ENCODE measurements around the gene TH.

TH gene

GRCh38 chr11:2169005-2169378 lies 2.6 kb downstream of the TH start:
- no peak overlapping the region for H3K9ac ChIP-seq (ENCODE audit: insufficient read length)
- TF ChIP-seq FOXP2 (optimal IDR thresholded peaks at IDR 0.05; ENCODE audit: control extremely low read depth, extremely low read length, insufficient read depth) (no peak), POLR2AphosphoS5 (IDR thresholded peaks at IDR 0.05; ENCODE audit: borderline replicate concordance, low read depth, low read length) (no peak), EZH2 (IDR thresholded peaks at IDR 0.05) (no peak)
- H3K36me3 ChIP-seq (ENCODE audit: insufficient read depth, low read length), result no peaks in the 10 kb centered on the region
- H3K4me3 ChIP-seq, result no peak overlapping the region
- no peak overlapping the region for H3K27ac ChIP-seq
- no peak for DNase-seq (ENCODE audit: low read depth, low spot score)
- no peaks in the 10 kb centered on the region for H3K9me3 ChIP-seq (ENCODE audit: low read depth, low read length)

- Histone ChIP-seq H3K9ac (ENCODE audit: insufficient read length) (no peak overlapping the region), H3K4me3 (no peak overlapping the region), H3K9me3 (ENCODE audit: low read depth, low read length) (no peaks in the 10 kb centered on the region), H3K27ac (no peak overlapping the region), H3K36me3 (ENCODE audit: insufficient read depth, low read length) (no peaks in the 10 kb centered on the region)
- TF ChIP-seq EZH2 (IDR thresholded peaks at IDR 0.05) (no peak), FOXP2 (optimal IDR thresholded peaks at IDR 0.05; ENCODE audit: control extremely low read depth, extremely low read length, insufficient read depth) (no peak), POLR2AphosphoS5 (IDR thresholded peaks at IDR 0.05; ENCODE audit: borderline replicate concordance, low read depth, low read length) (no peak)
- DNase-seq (ENCODE audit: low read depth, low spot score), result no peak
Measured at GRCh38 chr11:2168286-2169004, 3.2 kb downstream of the TH start.

GRCh38 chr11:2167141-2168045 lies 4.2 kb downstream of the TH start:
- no peaks in the 10 kb centered on the region for H3K36me3 ChIP-seq (ENCODE audit: insufficient read depth, low read length)
- no peaks in the 10 kb centered on the region for H3K9me3 ChIP-seq (ENCODE audit: low read depth, low read length)
- no peak overlapping the region for H3K9ac ChIP-seq (ENCODE audit: insufficient read length)
- H3K27ac ChIP-seq, result no peak overlapping the region
- DNase-seq (ENCODE audit: low read depth, low spot score), result no peak
- no peak for TF ChIP-seq POLR2AphosphoS5 (IDR thresholded peaks at IDR 0.05; ENCODE audit: borderline replicate concordance, low read depth, low read length)
- TF ChIP-seq FOXP2 (optimal IDR thresholded peaks at IDR 0.05; ENCODE audit: control extremely low read depth, extremely low read length, insufficient read depth), result no peak
- no peak for TF ChIP-seq EZH2 (IDR thresholded peaks at IDR 0.05)
- no peak overlapping the region for H3K4me3 ChIP-seq

GRCh38 chr11:2166091-2166851 lies 5.3 kb downstream of the TH start:
- H3K9ac ChIP-seq (ENCODE audit: insufficient read length), result no peak overlapping the region
- no peak for DNase-seq (ENCODE audit: low read depth, low spot score)
- no peak overlapping the region for H3K4me3 ChIP-seq
- no peak for TF ChIP-seq EZH2 (IDR thresholded peaks at IDR 0.05)
- no peak for TF ChIP-seq FOXP2 (optimal IDR thresholded peaks at IDR 0.05; ENCODE audit: control extremely low read depth, extremely low read length, insufficient read depth)
- no peaks in the 10 kb centered on the region for H3K9me3 ChIP-seq (ENCODE audit: low read depth, low read length)
- no peak overlapping the region for H3K27ac ChIP-seq
- H3K36me3 ChIP-seq (ENCODE audit: insufficient read depth, low read length), result no peaks in the 10 kb centered on the region

GRCh38 chr11:2165571-2165970 lies 6.0 kb downstream of the TH start:
- Histone ChIP-seq H3K36me3 (ENCODE audit: insufficient read depth, low read length) (no peaks in the 10 kb centered on the region), H3K9ac (ENCODE audit: insufficient read length) (no peak overlapping the region), H3K27ac (no peak overlapping the region), H3K9me3 (ENCODE audit: low read depth, low read length) (no peaks in the 10 kb centered on the region), H3K4me3 (no peak overlapping the region)
- no peak for DNase-seq (ENCODE audit: low read depth, low spot score)
- TF ChIP-seq EZH2 (IDR thresholded peaks at IDR 0.05), result no peak
- TF ChIP-seq POLR2AphosphoS5 (IDR thresholded peaks at IDR 0.05; ENCODE audit: borderline replicate concordance, low read depth, low read length), result no peak
- no peak for TF ChIP-seq FOXP2 (optimal IDR thresholded peaks at IDR 0.05; ENCODE audit: control extremely low read depth, extremely low read length, insufficient read depth)

GRCh38 chr11:2164861-2165555 lies 6.6 kb downstream of the TH start:
- Histone ChIP-seq H3K36me3 (ENCODE audit: insufficient read depth, low read length) (no peaks in the 10 kb centered on the region), H3K27ac (no peak overlapping the region), H3K4me3 (no peak overlapping the region), H3K9me3 (ENCODE audit: low read depth, low read length) (no peaks in the 10 kb centered on the region), H3K9ac (ENCODE audit: insufficient read length) (no peak overlapping the region)
- TF ChIP-seq POLR2AphosphoS5 (IDR thresholded peaks at IDR 0.05; ENCODE audit: borderline replicate concordance, low read depth, low read length) (no peak), EZH2 (IDR thresholded peaks at IDR 0.05) (no peak), FOXP2 (optimal IDR thresholded peaks at IDR 0.05; ENCODE audit: control extremely low read depth, extremely low read length, insufficient read depth) (no peak)
- no peak for DNase-seq (ENCODE audit: low read depth, low spot score)

- no peak overlapping the region for H3K4me3 ChIP-seq
- H3K9me3 ChIP-seq (ENCODE audit: low read depth, low read length), result no peaks in the 10 kb centered on the region
- no peak overlapping the region for H3K27ac ChIP-seq
- no peak overlapping the region for H3K9ac ChIP-seq (ENCODE audit: insufficient read length)
- H3K36me3 ChIP-seq (ENCODE audit: insufficient read depth, low read length), result no peaks in the 10 kb centered on the region
- TF ChIP-seq FOXP2 (optimal IDR thresholded peaks at IDR 0.05; ENCODE audit: control extremely low read depth, extremely low read length, insufficient read depth) (no peak), POLR2AphosphoS5 (IDR thresholded peaks at IDR 0.05; ENCODE audit: borderline replicate concordance, low read depth, low read length) (no peak), EZH2 (IDR thresholded peaks at IDR 0.05) (no peak)
- no peak for DNase-seq (ENCODE audit: low read depth, low spot score)
Measured at GRCh38 chr11:2164081-2164480, 7.5 kb downstream of the TH start.
